ENCODE results near the gene FRYL. TPM values are rescaled to one million over a fixed set of nuclear protein-coding genes. Genes with fewer than 3 reads are reported as not detected.

Gene FRYL
- total RNA-seq, 4 donors from 2014 or later = 43.2 to 92.5 (median 62.1) TPM

GRCh38 chr4:48591372-48591771 is 188.7 kb downstream of the FRYL start:
- H3K27ac ChIP-seq = no peak overlapping the region
- ATAC-seq = no peak
- H3K9me3 ChIP-seq = no peaks in the 10 kb centered on the region
- H3K36me3 ChIP-seq = peaks cover 0 to 58% of the 10 kb centered on the region in 2 donors
- H3K27me3 ChIP-seq = no peaks in the 10 kb centered on the region
- no peak overlapping the region for H3K4me3 ChIP-seq
- H3K4me1 ChIP-seq = no peaks in the 10 kb centered on the region
- no peak for TF ChIP-seq EP300 (IDR thresholded peaks at IDR 0.05)
- no peak for TF ChIP-seq POLR2AphosphoS5 (IDR thresholded peaks at IDR 0.05)
- no peak for TF ChIP-seq POLR2A (IDR thresholded peaks at IDR 0.05)
- no peak for TF ChIP-seq CTCF (IDR thresholded peaks at IDR 0.05)
- WGBS, 2 donors (ENCODE audit: low coverage in 1 of 2) = 61 to 86% methylated on average over 1 of the region's 1 CpG

- ATAC-seq = no peak
- Histone ChIP-seq H3K27ac (no peak overlapping the region), H3K36me3 (peaks cover 0 to 62% of the 10 kb centered on the region in 2 donors), H3K4me3 (no peak overlapping the region), H3K9me3 (no peaks in the 10 kb centered on the region), H3K4me1 (no peaks in the 10 kb centered on the region), H3K27me3 (no peaks in the 10 kb centered on the region)
- no peak for TF ChIP-seq CTCF (IDR thresholded peaks at IDR 0.05)
- TF ChIP-seq POLR2AphosphoS5 (IDR thresholded peaks at IDR 0.05) = no peak
- no peak for TF ChIP-seq EP300 (IDR thresholded peaks at IDR 0.05)
- no peak for TF ChIP-seq POLR2A (IDR thresholded peaks at IDR 0.05)
- WGBS, 2 donors (ENCODE audit: low coverage in 1 of 2) = 76 to 96% methylated on average over 2 of the region's 2 CpGs
Measured at GRCh38 chr4:48590884-48591283, 189.2 kb downstream of the FRYL start.

GRCh38 chr4:48589098-48589445 is 191.0 kb downstream of the FRYL start:
- WGBS, 2 donors (ENCODE audit: low coverage in 1 of 2) = 82 to 89% methylated on average over 1 of the region's 1 CpG
- Histone ChIP-seq H3K4me1 (no peaks in the 10 kb centered on the region), H3K27me3 (no peaks in the 10 kb centered on the region), H3K27ac (no peak overlapping the region), H3K36me3 (peaks cover 0 to 63% of the 10 kb centered on the region in 2 donors), H3K9me3 (no peaks in the 10 kb centered on the region), H3K4me3 (no peak overlapping the region)
- ATAC-seq = no peak
- TF ChIP-seq POLR2A (IDR thresholded peaks at IDR 0.05) (no peak), CTCF (IDR thresholded peaks at IDR 0.05) (no peak), EP300 (IDR thresholded peaks at IDR 0.05) (no peak), POLR2AphosphoS5 (IDR thresholded peaks at IDR 0.05) (no peak)

GRCh38 chr4:48588230-48589097 is 191.6 kb downstream of the FRYL start:
- Histone ChIP-seq H3K4me3 (no peak overlapping the region), H3K36me3 (peaks cover 0 to 68% of the 10 kb centered on the region in 2 donors), H3K9me3 (no peaks in the 10 kb centered on the region), H3K27ac (no peak overlapping the region), H3K4me1 (no peaks in the 10 kb centered on the region), H3K27me3 (no peaks in the 10 kb centered on the region)
- no peak for ATAC-seq
- no peak for TF ChIP-seq CTCF (IDR thresholded peaks at IDR 0.05)
- no peak for TF ChIP-seq POLR2AphosphoS5 (IDR thresholded peaks at IDR 0.05)
- TF ChIP-seq POLR2A (IDR thresholded peaks at IDR 0.05) = no peak
- no peak for TF ChIP-seq EP300 (IDR thresholded peaks at IDR 0.05)
- WGBS, 2 donors (ENCODE audit: low coverage in 1 of 2) = 42 to 65% methylated on average over 2 to 3 of the region's 3 CpGs

GRCh38 chr4:48585401-48585800 is 194.7 kb downstream of the FRYL start:
- no peaks in the 10 kb centered on the region for H3K9me3 ChIP-seq
- H3K27me3 ChIP-seq = no peaks in the 10 kb centered on the region
- 96 to 100% methylated on average over 2 of the region's 2 CpGs for WGBS, 2 donors (ENCODE audit: low coverage in 1 of 2)
- H3K36me3 ChIP-seq = peaks cover 0 to 91% of the 10 kb centered on the region in 2 donors
- no peaks in the 10 kb centered on the region for H3K4me1 ChIP-seq
- no peak overlapping the region for H3K27ac ChIP-seq
- no peak for TF ChIP-seq POLR2AphosphoS5 (IDR thresholded peaks at IDR 0.05)
- no peak for TF ChIP-seq EP300 (IDR thresholded peaks at IDR 0.05)
- no peak for TF ChIP-seq POLR2A (IDR thresholded peaks at IDR 0.05)
- no peak for TF ChIP-seq CTCF (IDR thresholded peaks at IDR 0.05)
- no peak for ATAC-seq
- no peak overlapping the region for H3K4me3 ChIP-seq
